Lung (tissue), 12 donors: ENCODE results near the gene SOX11. TPM values are rescaled to one million over a fixed set of nuclear protein-coding genes. Genes with fewer than 3 reads are reported as not detected.

Experiments
- ATAC-seq: fragments of 200-7000 bp; cut with Tn5 transposase; one replicate; pipeline ENCODE4 v1.9.1; 2020; ENCODE audit warnings: moderate number of reproducible peaks; ENCODE audit not compliant: insufficient read depth, low FRiP score
- DNase-seq, 3 donors: peaks; one replicate each; pipeline ENCODE4 v3.0.0-alpha.2; 2013 to 2017
- H3K27ac ChIP-seq, 2 donors: one replicate each; pipeline ENCODE4 v1.5.1; 2013; ENCODE audit warnings: mild to moderate bottlenecking in 2 of 2, moderate library complexity in 2 of 2, control low read depth in 1 of 2, inconsistent platforms in 1 of 2, low read depth in 1 of 2, low read length in 1 of 2
- H3K27me3 ChIP-seq, 3 donors: one replicate each; pipeline ENCODE4 v1.5.1; 2013; ENCODE audit warnings: low read length in 2 of 3; ENCODE audit not compliant: control insufficient read depth in 3 of 3, insufficient read depth in 3 of 3
- H3K36me3 ChIP-seq, 4 donors: one replicate each; pipeline ENCODE4 v1.5.1; 2013; ENCODE audit warnings: low read length in 4 of 4, mild to moderate bottlenecking in 1 of 4, moderate library complexity in 1 of 4; ENCODE audit not compliant: control insufficient read depth in 4 of 4, insufficient read depth in 4 of 4
- H3K4me1 ChIP-seq, 5 donors: one replicate each; pipeline ENCODE4 v1.5.1; 2013; ENCODE audit warnings: low read length in 5 of 5, mild to moderate bottlenecking in 2 of 5, moderate library complexity in 1 of 5; ENCODE audit not compliant: control insufficient read depth in 5 of 5, insufficient read depth in 5 of 5
- H3K4me3 ChIP-seq: one replicate; pipeline ENCODE4 v1.5.1; 2013; ENCODE audit warnings: mild to moderate bottlenecking, control low read depth, moderate library complexity
- H3K9ac ChIP-seq, 2 donors: one replicate each; pipeline ENCODE4 v1.5.1; 2013; ENCODE audit warnings: low read length in 2 of 2, control low read depth in 1 of 2; ENCODE audit not compliant: insufficient read depth in 1 of 2
- H3K9me3 ChIP-seq, 4 donors: one replicate each; pipeline ENCODE4 v1.5.1; 2013; ENCODE audit warnings: low read length in 3 of 4, mild to moderate bottlenecking in 1 of 4, moderate library complexity in 1 of 4; ENCODE audit not compliant: control insufficient read depth in 4 of 4, insufficient read depth in 3 of 4
- WGBS, 2 donors: extraction: QIAGEN DNeasy Blood & Tissue Kit; methylation state at CpG; one replicate each; pipeline ENCODE4 v1.1.7; 2013; 5-methylcytosine and 5-hydroxymethylcytosine counted together
- polyA plus RNA-seq, 2 donors: library from polyadenylated mRNA; stranded (reverse); fragments of 200-250 nt; gene quantifications; one replicate each; pipeline ENCODE4 v1.2.1, GENCODE V29; 2013
- total RNA-seq, 2 donors: library from RNA; depleted of rRNA in 1 of 2; stranded (reverse); fragments of >200 nt in 1 of 2; gene quantifications; one replicate each; pipeline ENCODE4 v1.2.1, GENCODE V29; 2014 to 2021
- TF ChIP-seq, protein P1 (sequence below): IDR thresholded peaks from 2 replicates; pipeline ENCODE4 v1.5.1; 2012; ENCODE audit warnings: mild to moderate bottlenecking; ENCODE audit errors: control extremely low read depth, extremely low read depth
- donor health status: control.
- donor health status: control.
- donor health status: Bipolar disorder and iron deficiency.
- donor health status: healthy.
- donor health status: DM: yes; HTN: yes; CAD: no.

The SOX11 gene
- total and polyA plus RNA-seq, 4 donors, result 0.05 to 13.3 (median 0.06) TPM; not detected in 1

DNA sequence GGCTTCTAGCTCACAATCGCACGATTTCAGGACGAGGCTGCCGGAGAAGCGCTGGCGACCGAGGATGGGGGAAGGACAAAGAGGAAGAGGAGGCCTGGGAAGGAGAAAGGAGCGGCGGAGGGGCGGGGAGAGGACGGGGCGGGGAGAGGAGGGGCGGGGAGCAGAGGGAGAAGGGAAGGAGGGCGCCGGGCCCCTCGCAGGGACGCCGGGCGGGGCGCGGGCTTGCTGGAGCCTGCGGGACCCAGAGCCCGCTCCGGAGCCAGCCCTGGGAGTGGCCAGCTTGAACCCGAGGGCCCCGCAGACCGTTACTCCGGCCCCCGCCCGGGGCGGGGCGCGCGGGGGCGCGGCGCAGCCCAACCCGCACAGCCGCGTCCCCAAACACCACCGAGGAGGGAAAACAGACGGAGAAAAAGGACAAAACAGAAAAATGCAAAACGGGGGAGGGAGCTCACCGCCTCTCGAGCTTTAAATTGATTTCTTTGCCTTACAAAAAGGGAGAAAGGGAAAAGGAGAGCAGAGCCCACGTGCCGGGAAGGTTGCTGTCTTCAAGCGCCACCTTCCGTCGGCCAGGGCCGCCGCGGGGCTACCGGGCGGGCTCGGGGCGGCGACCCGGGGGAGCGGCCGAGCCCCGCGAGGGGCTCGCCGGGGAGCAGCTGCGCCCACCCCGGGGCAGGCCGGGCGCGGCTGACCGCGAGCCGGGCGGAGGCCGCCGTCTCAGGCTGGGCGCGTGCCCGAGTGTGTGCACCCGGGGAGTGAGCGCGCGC is 781 bp upstream of the SOX11 start:
- WGBS, 2 donors, result 1 to 3% methylated on average over 58 to 83 of the region's 83 CpGs
- H3K4me3 ChIP-seq, result no peak overlapping the region

DNA sequence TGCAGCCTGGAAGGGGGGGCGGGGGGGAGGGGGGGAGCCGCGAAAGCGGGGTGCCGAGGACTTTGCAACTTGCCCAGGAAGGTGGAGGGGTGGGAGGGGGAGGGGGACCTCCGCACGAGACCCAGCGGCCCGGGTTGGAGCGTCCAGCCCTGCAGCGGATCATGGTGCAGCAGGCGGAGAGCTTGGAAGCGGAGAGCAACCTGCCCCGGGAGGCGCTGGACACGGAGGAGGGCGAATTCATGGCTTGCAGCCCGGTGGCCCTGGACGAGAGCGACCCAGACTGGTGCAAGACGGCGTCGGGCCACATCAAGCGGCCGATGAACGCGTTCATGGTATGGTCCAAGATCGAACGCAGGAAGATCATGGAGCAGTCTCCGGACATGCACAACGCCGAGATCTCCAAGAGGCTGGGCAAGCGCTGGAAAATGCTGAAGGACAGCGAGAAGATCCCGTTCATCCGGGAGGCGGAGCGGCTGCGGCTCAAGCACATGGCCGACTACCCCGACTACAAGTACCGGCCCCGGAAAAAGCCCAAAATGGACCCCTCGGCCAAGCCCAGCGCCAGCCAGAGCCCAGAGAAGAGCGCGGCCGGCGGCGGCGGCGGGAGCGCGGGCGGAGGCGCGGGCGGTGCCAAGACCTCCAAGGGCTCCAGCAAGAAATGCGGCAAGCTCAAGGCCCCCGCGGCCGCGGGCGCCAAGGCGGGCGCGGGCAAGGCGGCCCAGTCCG is 540 bp downstream of the SOX11 start:
- TF ChIP-seq, protein P1, sequence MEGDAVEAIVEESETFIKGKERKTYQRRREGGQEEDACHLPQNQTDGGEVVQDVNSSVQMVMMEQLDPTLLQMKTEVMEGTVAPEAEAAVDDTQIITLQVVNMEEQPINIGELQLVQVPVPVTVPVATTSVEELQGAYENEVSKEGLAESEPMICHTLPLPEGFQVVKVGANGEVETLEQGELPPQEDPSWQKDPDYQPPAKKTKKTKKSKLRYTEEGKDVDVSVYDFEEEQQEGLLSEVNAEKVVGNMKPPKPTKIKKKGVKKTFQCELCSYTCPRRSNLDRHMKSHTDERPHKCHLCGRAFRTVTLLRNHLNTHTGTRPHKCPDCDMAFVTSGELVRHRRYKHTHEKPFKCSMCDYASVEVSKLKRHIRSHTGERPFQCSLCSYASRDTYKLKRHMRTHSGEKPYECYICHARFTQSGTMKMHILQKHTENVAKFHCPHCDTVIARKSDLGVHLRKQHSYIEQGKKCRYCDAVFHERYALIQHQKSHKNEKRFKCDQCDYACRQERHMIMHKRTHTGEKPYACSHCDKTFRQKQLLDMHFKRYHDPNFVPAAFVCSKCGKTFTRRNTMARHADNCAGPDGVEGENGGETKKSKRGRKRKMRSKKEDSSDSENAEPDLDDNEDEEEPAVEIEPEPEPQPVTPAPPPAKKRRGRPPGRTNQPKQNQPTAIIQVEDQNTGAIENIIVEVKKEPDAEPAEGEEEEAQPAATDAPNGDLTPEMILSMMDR, result no peak
- 1 to 3% methylated on average over 62 to 68 of the region's 69 CpGs for WGBS, 2 donors
- H3K4me3 ChIP-seq, result no peak overlapping the region
- peak overlapping the region in 1 of 2 donors; percentile 86 for H3K9ac ChIP-seq
- peaks cover 0 to 2% (median 0%) of the 10 kb centered on the region in 4 donors for H3K9me3 ChIP-seq
- H3K27ac ChIP-seq, result no peak overlapping the region
- DNase-seq (peak in 2 of 3 donors; percentile 51 to 77), ATAC-seq (no peak)
- H3K4me1 ChIP-seq, result peaks cover 0 to 36% (median 3%) of the 10 kb centered on the region in 5 donors
- H3K27me3 ChIP-seq, result peaks cover 0 to 23% (median 0%) of the 10 kb centered on the region in 3 donors
- no peaks in the 10 kb centered on the region for H3K36me3 ChIP-seq

More for the DNA sequence above, 781 bp upstream of the SOX11 start:
- Histone ChIP-seq H3K27ac (peak overlapping the region in 1 of 2 donors; percentile 34), H3K4me1 (peaks cover 0 to 30% (median 0%) of the 10 kb centered on the region in 5 donors), H3K36me3 (no peaks in the 10 kb centered on the region), H3K9me3 (peaks cover 0 to 2% (median 0%) of the 10 kb centered on the region in 4 donors), H3K9ac (peak overlapping the region; percentile 78 to 99), H3K27me3 (peaks cover 0 to 20% (median 0%) of the 10 kb centered on the region in 3 donors)
- no peak for ATAC-seq
- TF ChIP-seq, protein P1, result no peak
- peak; percentile 93 to 96 (median 93) for DNase-seq

DNA sequence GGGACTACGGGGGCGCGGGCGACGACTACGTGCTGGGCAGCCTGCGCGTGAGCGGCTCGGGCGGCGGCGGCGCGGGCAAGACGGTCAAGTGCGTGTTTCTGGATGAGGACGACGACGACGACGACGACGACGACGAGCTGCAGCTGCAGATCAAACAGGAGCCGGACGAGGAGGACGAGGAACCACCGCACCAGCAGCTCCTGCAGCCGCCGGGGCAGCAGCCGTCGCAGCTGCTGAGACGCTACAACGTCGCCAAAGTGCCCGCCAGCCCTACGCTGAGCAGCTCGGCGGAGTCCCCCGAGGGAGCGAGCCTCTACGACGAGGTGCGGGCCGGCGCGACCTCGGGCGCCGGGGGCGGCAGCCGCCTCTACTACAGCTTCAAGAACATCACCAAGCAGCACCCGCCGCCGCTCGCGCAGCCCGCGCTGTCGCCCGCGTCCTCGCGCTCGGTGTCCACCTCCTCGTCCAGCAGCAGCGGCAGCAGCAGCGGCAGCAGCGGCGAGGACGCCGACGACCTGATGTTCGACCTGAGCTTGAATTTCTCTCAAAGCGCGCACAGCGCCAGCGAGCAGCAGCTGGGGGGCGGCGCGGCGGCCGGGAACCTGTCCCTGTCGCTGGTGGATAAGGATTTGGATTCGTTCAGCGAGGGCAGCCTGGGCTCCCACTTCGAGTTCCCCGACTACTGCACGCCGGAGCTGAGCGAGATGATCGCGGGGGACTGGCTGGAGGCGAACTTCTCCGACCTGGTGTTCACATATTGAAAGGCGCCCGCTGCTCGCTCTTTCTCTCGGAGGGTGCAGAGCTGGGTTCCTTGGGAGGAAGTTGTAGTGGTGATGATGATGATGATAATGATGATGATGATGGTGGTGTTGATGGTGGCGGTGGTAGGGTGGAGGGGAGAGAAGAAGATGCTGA is 1.4 kb downstream of the SOX11 start:
- H3K36me3 ChIP-seq, result no peaks in the 10 kb centered on the region
- WGBS, 2 donors, result 3 to 4% methylated on average over 72 to 102 of the region's 102 CpGs
- H3K9ac ChIP-seq, result peak overlapping the region; percentile 21 to 75
- H3K27ac ChIP-seq, result no peak overlapping the region
- H3K27me3 ChIP-seq, result peaks cover 0 to 23% (median 0%) of the 10 kb centered on the region in 3 donors
- ATAC-seq (no peak), DNase-seq (peak; percentile 55 to 68 (median 62))
- H3K9me3 ChIP-seq, result peaks cover 0 to 2% (median 0%) of the 10 kb centered on the region in 4 donors
- H3K4me3 ChIP-seq, result no peak overlapping the region
- TF ChIP-seq, protein P1, result no peak
- peaks cover 0 to 36% (median 11%) of the 10 kb centered on the region in 5 donors for H3K4me1 ChIP-seq
